Uterus (tissue), 2 donors: ENCODE data around the gene NAA15.

Experiments
- POLR2A ChIP-seq, 2 donors: fragments of 450-650 bp; IDR thresholded peaks; one replicate each; pipeline ENCODE4 v1.6.1; 2016; ENCODE audit warnings: antibody characterized with exemption in 2 of 2, mild to moderate bottlenecking in 1 of 2, moderate library complexity in 1 of 2
- TF ChIP-seq, protein P1 (sequence below), 4 experiments: fragments of 200-600 bp in 2 of 4; fragments of 450-650 bp in 2 of 4; sonication (generic) in 2 of 4; IDR thresholded peaks; one replicate each; pipeline ENCODE4 v1.5.1; 2016 to 2019; ENCODE audit warnings: antibody characterized with exemption in 4 of 4, mild to moderate bottlenecking in 2 of 4, moderate library complexity in 1 of 4

DNA sequence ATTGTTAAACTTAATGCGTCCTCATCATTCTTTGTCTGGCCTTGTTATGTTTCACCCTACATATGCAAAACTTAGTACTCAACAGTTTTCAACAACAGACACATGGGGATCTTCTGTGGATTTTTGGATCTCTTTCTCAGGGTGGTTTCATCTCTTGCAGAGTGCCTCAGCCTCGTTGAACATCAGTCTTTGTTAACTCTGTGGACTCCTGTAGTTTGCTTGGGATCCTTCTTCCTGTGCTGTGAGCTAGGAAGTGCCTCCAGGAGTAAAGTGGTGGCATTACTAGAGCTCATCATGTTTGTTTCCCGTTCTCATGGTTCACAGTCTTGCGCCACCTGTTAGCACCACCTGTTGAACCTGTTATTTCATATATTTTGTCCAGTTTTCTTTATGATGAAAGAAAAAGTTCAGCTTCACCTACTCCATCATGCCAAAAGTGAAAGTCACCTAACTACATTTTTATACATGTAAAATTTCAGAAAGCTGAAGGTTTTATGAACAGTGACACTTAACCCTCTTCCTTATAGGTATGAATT lies 28.4 kb downstream of the NAA15 start:
- TF ChIP-seq, protein P1, sequence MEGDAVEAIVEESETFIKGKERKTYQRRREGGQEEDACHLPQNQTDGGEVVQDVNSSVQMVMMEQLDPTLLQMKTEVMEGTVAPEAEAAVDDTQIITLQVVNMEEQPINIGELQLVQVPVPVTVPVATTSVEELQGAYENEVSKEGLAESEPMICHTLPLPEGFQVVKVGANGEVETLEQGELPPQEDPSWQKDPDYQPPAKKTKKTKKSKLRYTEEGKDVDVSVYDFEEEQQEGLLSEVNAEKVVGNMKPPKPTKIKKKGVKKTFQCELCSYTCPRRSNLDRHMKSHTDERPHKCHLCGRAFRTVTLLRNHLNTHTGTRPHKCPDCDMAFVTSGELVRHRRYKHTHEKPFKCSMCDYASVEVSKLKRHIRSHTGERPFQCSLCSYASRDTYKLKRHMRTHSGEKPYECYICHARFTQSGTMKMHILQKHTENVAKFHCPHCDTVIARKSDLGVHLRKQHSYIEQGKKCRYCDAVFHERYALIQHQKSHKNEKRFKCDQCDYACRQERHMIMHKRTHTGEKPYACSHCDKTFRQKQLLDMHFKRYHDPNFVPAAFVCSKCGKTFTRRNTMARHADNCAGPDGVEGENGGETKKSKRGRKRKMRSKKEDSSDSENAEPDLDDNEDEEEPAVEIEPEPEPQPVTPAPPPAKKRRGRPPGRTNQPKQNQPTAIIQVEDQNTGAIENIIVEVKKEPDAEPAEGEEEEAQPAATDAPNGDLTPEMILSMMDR (IDR thresholded peaks at IDR 0.05): no peak
- TF ChIP-seq POLR2A (IDR thresholded peaks at IDR 0.05): no peak
